ENCODE results near the gene ZNF516.

Gene ZNF516

DNA sequence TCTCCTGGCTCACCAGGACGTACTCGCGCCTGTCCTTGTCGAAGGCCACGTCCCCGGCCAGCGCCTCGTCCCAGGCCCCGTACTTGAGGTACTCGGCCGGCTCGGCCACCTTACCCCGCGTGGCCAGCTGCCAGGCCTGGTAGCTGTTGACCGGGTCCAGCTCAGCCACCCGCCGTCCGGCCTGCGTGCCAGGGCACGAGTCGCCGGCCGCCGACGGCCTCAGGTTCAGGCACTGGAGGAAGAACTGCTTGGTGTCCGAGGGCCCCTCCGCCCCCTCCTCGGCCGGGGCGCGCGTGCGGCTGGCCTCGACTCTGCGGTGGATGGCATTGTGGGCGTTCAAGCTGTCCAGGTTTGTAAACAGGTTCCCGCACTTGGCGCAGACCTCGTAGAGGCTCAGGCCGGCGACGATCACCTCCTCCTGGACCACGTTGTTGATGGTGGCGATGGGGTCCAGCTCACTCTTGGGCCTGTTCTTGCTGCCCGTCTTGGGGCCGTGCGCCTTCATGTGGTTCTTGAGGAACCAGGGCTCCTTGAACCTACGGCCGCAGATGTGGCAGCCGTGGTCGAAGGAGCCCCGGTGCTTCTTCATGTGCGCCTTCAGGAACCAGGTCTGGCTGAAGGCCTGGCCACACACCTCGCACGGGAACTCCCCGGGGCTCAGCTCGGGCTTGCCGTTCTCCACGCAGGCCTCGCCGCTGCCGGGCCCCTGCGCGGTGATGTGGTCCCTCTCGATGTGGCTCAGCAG, 53.2 kb downstream of the ZNF516 start:
- Histone ChIP-seq H3K27me3 (replicated peaks; ENCODE audit: control insufficient read depth, insufficient read depth, low read length, poor library complexity, severe bottlenecking) (no peaks in the 10 kb centered on the region), H3K4me1 (ENCODE audit: control insufficient read depth, insufficient read depth, low read length, poor library complexity, severe bottlenecking) (no peaks in the 10 kb centered on the region), H3K36me3 (ENCODE audit: control insufficient read depth, insufficient read depth, low read length) (no peaks in the 10 kb centered on the region), H3K4me3 (ENCODE audit: insufficient read depth, low read depth, low read length, poor library complexity, severe bottlenecking) (no peak overlapping the region), H3K27ac (ENCODE audit: insufficient read depth, low read length, poor library complexity, severe bottlenecking) (no peak overlapping the region), H3K9me3 (ENCODE audit: control insufficient read depth, low read length) (no peaks in the 10 kb centered on the region)
- DNase-seq = no peak

DNA sequence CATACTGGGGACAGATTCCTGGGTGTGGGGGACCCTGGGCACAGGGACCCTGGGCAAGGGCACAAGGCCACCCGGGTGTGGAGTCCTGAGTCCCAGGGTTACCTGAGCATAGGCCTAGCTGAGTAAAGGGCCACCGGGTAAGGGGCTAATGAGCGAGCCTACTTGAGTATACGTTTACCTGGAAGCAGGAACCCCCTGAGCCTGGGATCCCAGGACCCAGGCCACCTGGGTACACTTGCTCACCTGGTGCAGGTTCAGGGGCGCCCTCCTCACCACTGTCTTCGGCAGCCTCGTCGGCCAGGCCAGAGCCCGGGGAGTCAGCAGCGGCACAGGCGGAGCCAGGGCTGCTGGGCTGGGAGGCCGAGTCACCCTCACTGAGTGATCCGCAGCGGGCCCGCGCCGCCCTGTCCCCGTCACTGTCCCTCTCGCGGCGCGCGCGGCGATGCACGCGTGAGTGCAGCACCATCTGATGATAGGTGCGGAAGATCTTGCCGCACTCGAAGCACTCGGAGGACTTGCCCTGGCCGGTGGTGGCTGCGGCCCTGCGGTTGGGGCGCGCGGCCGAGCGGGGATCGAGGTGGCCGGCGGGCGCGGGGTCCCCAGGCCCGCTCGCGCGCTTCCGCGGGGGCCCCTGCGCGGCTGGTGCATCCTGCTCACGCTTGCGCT, 53.9 kb downstream of the ZNF516 start:
- no peak overlapping the region for H3K27ac ChIP-seq (ENCODE audit: insufficient read depth, low read length, poor library complexity, severe bottlenecking)
- H3K27me3 ChIP-seq (replicated peaks; ENCODE audit: control insufficient read depth, insufficient read depth, low read length, poor library complexity, severe bottlenecking) = no peaks in the 10 kb centered on the region
- H3K9me3 ChIP-seq (ENCODE audit: control insufficient read depth, low read length) = no peaks in the 10 kb centered on the region
- no peaks in the 10 kb centered on the region for H3K4me1 ChIP-seq (ENCODE audit: control insufficient read depth, insufficient read depth, low read length, poor library complexity, severe bottlenecking)
- no peak for DNase-seq
- H3K4me3 ChIP-seq (ENCODE audit: insufficient read depth, low read depth, low read length, poor library complexity, severe bottlenecking) = no peak overlapping the region
- no peaks in the 10 kb centered on the region for H3K36me3 ChIP-seq (ENCODE audit: control insufficient read depth, insufficient read depth, low read length)

DNA sequence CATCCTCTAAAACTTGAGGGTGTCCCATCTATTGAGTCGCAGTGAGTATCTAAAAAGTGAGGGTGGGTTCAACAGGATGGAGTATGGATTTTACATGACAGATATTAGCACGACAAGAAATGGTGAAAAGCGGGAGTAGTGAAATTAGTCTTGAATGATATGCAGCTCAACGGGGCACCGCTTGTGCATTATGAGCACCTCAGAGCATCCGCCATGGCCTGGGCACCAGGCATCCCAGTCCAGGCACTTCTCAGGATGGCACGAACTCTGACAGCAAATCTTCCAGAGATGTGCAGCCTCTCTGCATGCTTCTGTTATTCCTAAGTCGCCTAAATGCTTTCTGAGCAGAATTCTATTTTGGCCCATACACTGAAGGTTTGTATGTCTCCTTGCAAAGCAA, 57.1 kb downstream of the ZNF516 start:
- H3K4me1 ChIP-seq (ENCODE audit: control insufficient read depth, insufficient read depth, low read length, poor library complexity, severe bottlenecking) = no peaks in the 10 kb centered on the region
- H3K27ac ChIP-seq (ENCODE audit: insufficient read depth, low read length, poor library complexity, severe bottlenecking) = no peak overlapping the region
- no peaks in the 10 kb centered on the region for H3K9me3 ChIP-seq (ENCODE audit: control insufficient read depth, low read length)
- no peaks in the 10 kb centered on the region for H3K36me3 ChIP-seq (ENCODE audit: control insufficient read depth, insufficient read depth, low read length)
- H3K4me3 ChIP-seq (ENCODE audit: insufficient read depth, low read depth, low read length, poor library complexity, severe bottlenecking) = no peak overlapping the region
- no peak for DNase-seq
- H3K27me3 ChIP-seq (replicated peaks; ENCODE audit: control insufficient read depth, insufficient read depth, low read length, poor library complexity, severe bottlenecking) = no peaks in the 10 kb centered on the region

DNA sequence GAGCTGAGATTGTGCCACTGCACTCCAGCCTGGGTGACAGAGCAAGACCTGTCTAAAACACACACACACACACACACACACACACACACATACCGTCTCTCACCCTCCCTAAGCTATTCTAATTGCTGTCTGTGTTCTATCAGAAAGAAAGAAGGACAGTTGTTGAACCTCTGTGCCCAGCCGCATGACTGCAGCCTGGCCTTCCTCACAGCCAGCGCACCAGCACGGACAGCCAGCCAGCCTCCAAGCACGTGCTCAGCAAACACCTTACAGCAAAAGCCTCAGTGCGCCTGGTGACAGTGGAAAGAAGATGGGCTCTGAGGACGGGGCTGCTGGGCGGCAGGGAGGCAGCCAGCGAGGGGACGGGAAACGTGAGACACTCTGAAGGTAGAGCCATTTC, 58.0 kb downstream of the ZNF516 start:
- H3K9me3 ChIP-seq (ENCODE audit: control insufficient read depth, low read length) = no peaks in the 10 kb centered on the region
- H3K36me3 ChIP-seq (ENCODE audit: control insufficient read depth, insufficient read depth, low read length) = no peaks in the 10 kb centered on the region
- no peaks in the 10 kb centered on the region for H3K4me1 ChIP-seq (ENCODE audit: control insufficient read depth, insufficient read depth, low read length, poor library complexity, severe bottlenecking)
- no peak for DNase-seq
- H3K27ac ChIP-seq (ENCODE audit: insufficient read depth, low read length, poor library complexity, severe bottlenecking) = no peak overlapping the region
- H3K27me3 ChIP-seq (replicated peaks; ENCODE audit: control insufficient read depth, insufficient read depth, low read length, poor library complexity, severe bottlenecking) = no peaks in the 10 kb centered on the region
- H3K4me3 ChIP-seq (ENCODE audit: insufficient read depth, low read depth, low read length, poor library complexity, severe bottlenecking) = no peak overlapping the region

DNA sequence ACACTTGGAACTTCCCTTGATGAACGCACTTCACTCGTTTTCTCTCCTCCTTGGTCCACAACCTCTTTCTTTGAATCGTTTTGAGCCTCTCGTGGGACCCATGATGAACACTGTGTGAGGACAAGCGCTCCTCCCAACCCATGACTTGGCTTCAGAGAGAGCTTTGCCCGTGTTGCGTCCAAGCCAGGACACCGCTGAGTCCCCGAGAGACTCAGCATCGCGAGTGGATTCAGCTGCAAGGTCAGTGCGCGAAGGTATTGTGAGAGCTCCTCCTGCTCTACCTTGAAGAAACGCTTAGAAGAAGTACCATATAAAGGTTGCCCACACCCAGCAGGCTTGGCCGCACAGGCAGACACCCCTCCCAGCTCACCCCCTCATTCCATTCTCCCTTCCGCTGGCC, 58.7 kb downstream of the ZNF516 start:
- Histone ChIP-seq H3K4me1 (ENCODE audit: control insufficient read depth, insufficient read depth, low read length, poor library complexity, severe bottlenecking) (no peaks in the 10 kb centered on the region), H3K27me3 (replicated peaks; ENCODE audit: control insufficient read depth, insufficient read depth, low read length, poor library complexity, severe bottlenecking) (no peaks in the 10 kb centered on the region), H3K4me3 (ENCODE audit: insufficient read depth, low read depth, low read length, poor library complexity, severe bottlenecking) (no peak overlapping the region), H3K9me3 (ENCODE audit: control insufficient read depth, low read length) (no peaks in the 10 kb centered on the region), H3K36me3 (ENCODE audit: control insufficient read depth, insufficient read depth, low read length) (no peaks in the 10 kb centered on the region), H3K27ac (ENCODE audit: insufficient read depth, low read length, poor library complexity, severe bottlenecking) (no peak overlapping the region)
- no peak for DNase-seq

DNA sequence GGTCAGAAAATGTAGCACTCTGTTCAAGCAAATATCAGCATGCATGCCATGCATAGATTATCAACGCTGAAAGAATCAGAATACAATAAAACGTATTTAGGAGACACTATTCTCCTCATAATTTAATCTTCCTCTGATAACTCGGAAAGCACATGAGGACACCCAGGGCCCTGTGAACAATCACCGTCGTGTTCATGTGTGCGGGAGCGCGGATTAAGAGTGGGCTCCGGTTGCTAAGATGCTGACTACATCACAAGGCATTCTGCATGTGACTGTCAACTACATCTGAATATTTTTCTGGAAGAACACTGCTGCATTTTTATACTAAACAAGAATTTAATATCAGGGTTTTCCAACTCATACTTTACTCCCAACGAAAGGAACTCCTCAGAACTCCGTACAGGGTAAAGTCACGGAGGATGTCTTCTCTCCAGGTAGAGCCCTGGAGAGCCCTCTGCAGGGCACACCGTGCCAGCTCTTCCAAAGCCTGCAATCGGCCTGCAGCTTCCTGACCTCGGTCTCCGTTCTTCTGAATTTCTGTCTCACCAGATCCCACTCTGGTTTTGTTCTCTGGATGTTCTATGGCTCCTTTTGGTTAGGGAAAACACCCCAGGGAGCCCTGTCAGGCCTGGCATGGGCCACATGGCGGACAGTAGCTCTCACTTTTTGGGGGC, 59.6 kb downstream of the ZNF516 start:
- no peak overlapping the region for H3K27ac ChIP-seq (ENCODE audit: insufficient read depth, low read length, poor library complexity, severe bottlenecking)
- H3K36me3 ChIP-seq (ENCODE audit: control insufficient read depth, insufficient read depth, low read length) = no peaks in the 10 kb centered on the region
- no peak overlapping the region for H3K4me3 ChIP-seq (ENCODE audit: insufficient read depth, low read depth, low read length, poor library complexity, severe bottlenecking)
- DNase-seq = no peak
- H3K27me3 ChIP-seq (replicated peaks; ENCODE audit: control insufficient read depth, insufficient read depth, low read length, poor library complexity, severe bottlenecking) = no peaks in the 10 kb centered on the region
- no peaks in the 10 kb centered on the region for H3K4me1 ChIP-seq (ENCODE audit: control insufficient read depth, insufficient read depth, low read length, poor library complexity, severe bottlenecking)
- no peaks in the 10 kb centered on the region for H3K9me3 ChIP-seq (ENCODE audit: control insufficient read depth, low read length)

DNA sequence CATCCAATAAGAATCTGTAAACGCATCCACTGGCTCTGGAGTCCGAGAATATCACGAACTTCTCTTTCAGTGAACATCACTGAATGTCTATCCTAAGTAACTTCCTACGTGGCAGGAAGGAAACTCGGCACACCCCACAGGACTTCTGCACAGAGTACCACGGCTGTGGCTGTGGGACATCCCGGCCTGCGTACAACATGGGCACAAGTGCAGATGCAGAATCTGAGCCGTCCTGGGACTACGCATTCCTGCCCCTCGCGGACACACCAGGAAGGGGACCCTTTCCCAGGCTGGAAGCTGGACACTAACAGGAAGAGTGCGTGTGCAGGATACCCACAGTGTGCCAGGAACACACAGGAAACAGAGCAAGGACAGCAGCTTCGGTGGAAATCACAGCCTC, 60.6 kb downstream of the ZNF516 start:
- H3K36me3 ChIP-seq (ENCODE audit: control insufficient read depth, insufficient read depth, low read length) = no peaks in the 10 kb centered on the region
- no peaks in the 10 kb centered on the region for H3K9me3 ChIP-seq (ENCODE audit: control insufficient read depth, low read length)
- no peaks in the 10 kb centered on the region for H3K4me1 ChIP-seq (ENCODE audit: control insufficient read depth, insufficient read depth, low read length, poor library complexity, severe bottlenecking)
- H3K4me3 ChIP-seq (ENCODE audit: insufficient read depth, low read depth, low read length, poor library complexity, severe bottlenecking) = no peak overlapping the region
- DNase-seq = no peak
- H3K27ac ChIP-seq (ENCODE audit: insufficient read depth, low read length, poor library complexity, severe bottlenecking) = no peak overlapping the region
- no peaks in the 10 kb centered on the region for H3K27me3 ChIP-seq (replicated peaks; ENCODE audit: control insufficient read depth, insufficient read depth, low read length, poor library complexity, severe bottlenecking)

DNA sequence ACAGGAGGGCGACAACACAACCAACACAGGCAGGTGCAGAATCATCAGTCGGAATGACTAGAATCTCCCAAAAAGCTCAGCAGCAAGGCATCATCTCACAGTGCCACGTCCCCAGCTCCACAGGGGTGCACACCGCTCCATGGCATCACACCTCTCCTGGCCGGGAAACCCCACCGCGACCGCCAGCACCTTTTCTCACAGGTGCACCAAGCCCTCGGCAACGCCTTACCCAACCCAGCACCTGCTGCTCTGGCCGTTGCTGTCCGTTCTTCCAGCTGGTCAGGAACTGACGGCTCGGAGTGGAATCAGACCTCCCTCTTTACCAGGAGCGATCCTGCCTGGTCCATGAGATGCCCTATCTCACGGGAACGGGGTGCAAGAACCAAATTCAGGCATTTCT, 61.3 kb downstream of the ZNF516 start:
- Histone ChIP-seq H3K27me3 (replicated peaks; ENCODE audit: control insufficient read depth, insufficient read depth, low read length, poor library complexity, severe bottlenecking) (no peaks in the 10 kb centered on the region), H3K36me3 (ENCODE audit: control insufficient read depth, insufficient read depth, low read length) (no peaks in the 10 kb centered on the region), H3K9me3 (ENCODE audit: control insufficient read depth, low read length) (no peaks in the 10 kb centered on the region), H3K27ac (ENCODE audit: insufficient read depth, low read length, poor library complexity, severe bottlenecking) (no peak overlapping the region), H3K4me1 (ENCODE audit: control insufficient read depth, insufficient read depth, low read length, poor library complexity, severe bottlenecking) (no peaks in the 10 kb centered on the region), H3K4me3 (ENCODE audit: insufficient read depth, low read depth, low read length, poor library complexity, severe bottlenecking) (no peak overlapping the region)
- DNase-seq = no peak

DNA sequence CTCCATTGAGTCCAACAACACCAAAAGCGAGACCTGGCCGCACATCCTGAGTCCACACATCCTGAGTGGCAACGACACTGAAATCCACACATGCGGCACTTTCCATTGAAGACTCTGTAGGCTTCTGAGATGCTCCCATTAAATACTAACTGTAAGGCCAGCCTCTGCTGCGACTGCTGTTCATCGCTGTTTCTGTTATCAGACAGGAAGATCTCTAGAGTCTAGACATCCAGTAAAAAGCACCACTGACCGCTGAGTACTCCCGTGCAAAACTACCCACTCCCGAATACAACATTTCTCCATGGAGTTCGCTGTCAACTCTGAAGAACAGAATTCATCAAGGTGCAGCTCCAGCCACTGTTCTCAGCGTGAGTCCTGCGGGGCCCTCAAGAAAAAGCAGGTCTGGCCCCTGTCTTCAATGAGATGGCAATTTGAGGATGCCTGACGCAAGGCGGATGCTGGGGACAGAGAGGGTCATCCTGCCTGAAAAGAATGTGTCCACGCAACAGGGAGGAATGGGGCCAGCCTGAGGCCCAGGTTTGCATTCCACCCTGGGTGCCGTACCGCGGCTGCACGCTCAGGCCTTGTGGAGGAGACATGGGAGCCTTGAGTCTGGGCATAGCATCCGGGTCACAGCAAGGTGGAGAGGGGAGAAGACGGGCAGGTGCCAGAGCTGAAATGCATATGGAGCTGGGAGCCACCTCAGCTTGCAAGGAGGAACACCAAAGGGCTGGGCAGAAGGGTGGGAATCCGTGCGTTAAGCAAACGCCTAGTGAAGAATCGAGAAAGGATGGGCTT, 61.9 kb downstream of the ZNF516 start:
- Histone ChIP-seq H3K36me3 (ENCODE audit: control insufficient read depth, insufficient read depth, low read length) (no peaks in the 10 kb centered on the region), H3K4me1 (ENCODE audit: control insufficient read depth, insufficient read depth, low read length, poor library complexity, severe bottlenecking) (no peaks in the 10 kb centered on the region), H3K9me3 (ENCODE audit: control insufficient read depth, low read length) (no peaks in the 10 kb centered on the region), H3K27ac (ENCODE audit: insufficient read depth, low read length, poor library complexity, severe bottlenecking) (no peak overlapping the region), H3K4me3 (ENCODE audit: insufficient read depth, low read depth, low read length, poor library complexity, severe bottlenecking) (no peak overlapping the region), H3K27me3 (replicated peaks; ENCODE audit: control insufficient read depth, insufficient read depth, low read length, poor library complexity, severe bottlenecking) (no peaks in the 10 kb centered on the region)
- no peak for DNase-seq
